Subcutaneous abdominal adipose tissue (tissue), 5 donors: Measurements from ENCODE around the gene SOX14.

Source experiments
- H3K27ac ChIP-seq: one replicate; pipeline ENCODE4 v1.7.0; 2013; ENCODE audit warnings: low read depth, mild to moderate bottlenecking, inconsistent platforms, low read length, moderate library complexity
- H3K27me3 ChIP-seq, 5 donors: one replicate each; pipeline ENCODE4 v1.7.0; 2013; ENCODE audit warnings: low read length in 5 of 5, inconsistent platforms in 1 of 5; ENCODE audit not compliant: control insufficient read depth in 5 of 5, insufficient read depth in 4 of 5
- H3K36me3 ChIP-seq, 5 donors: one replicate each; pipeline ENCODE4 v1.7.0; 2013; ENCODE audit warnings: low read length in 5 of 5; ENCODE audit not compliant: control insufficient read depth in 5 of 5, insufficient read depth in 5 of 5
- H3K4me1 ChIP-seq, 5 donors: one replicate each; pipeline ENCODE4 v1.7.0; 2013; ENCODE audit warnings: low read length in 5 of 5, mild to moderate bottlenecking in 3 of 5, moderate library complexity in 1 of 5; ENCODE audit not compliant: control insufficient read depth in 5 of 5, insufficient read depth in 5 of 5
- H3K4me3 ChIP-seq, 5 donors: one replicate each; pipeline ENCODE4 v1.7.0; 2013; ENCODE audit warnings: low read length in 5 of 5, low read depth in 1 of 5
- H3K9ac ChIP-seq, 5 donors: one replicate each; pipeline ENCODE4 v1.7.0; 2013; ENCODE audit warnings: low read length in 5 of 5, mild to moderate bottlenecking in 4 of 5, moderate library complexity in 3 of 5
- H3K9me3 ChIP-seq, 5 donors: one replicate each; pipeline ENCODE4 v1.7.0; 2013; ENCODE audit warnings: low read length in 5 of 5; ENCODE audit not compliant: control insufficient read depth in 5 of 5
- donor health status: healthy.
- donor health status: healthy.
- donor health status: healthy.
- donor health status: healthy.
- donor health status: healthy.

Gene SOX14

GRCh38 chr3:137768361-137769321, 4.5 kb downstream of the SOX14 start:
- Histone ChIP-seq H3K9me3 (no peaks in the 10 kb centered on the region), H3K4me1 (peaks cover 0 to 59% (median 52%) of the 10 kb centered on the region in 5 donors), H3K27me3 (peaks cover 75 to 97% (median 91%) of the 10 kb centered on the region in 5 donors), H3K9ac (no peak overlapping the region), H3K27ac (no peak overlapping the region), H3K4me3 (peak overlapping the region; percentile 48 to 74 (median 60)), H3K36me3 (no peaks in the 10 kb centered on the region)

- Histone ChIP-seq H3K9ac (no peak overlapping the region), H3K36me3 (no peaks in the 10 kb centered on the region), H3K4me3 (peak overlapping the region in 1 of 5 donors; percentile 74), H3K4me1 (peaks cover 0 to 52% (median 46%) of the 10 kb centered on the region in 5 donors), H3K9me3 (no peaks in the 10 kb centered on the region), H3K27me3 (peaks cover 66 to 92% (median 84%) of the 10 kb centered on the region in 5 donors), H3K27ac (no peak overlapping the region)
Observed at GRCh38 chr3:137769322-137770065, 5.4 kb downstream of the SOX14 start.

GRCh38 chr3:137770066-137770834, 6.1 kb downstream of the SOX14 start:
- no peaks in the 10 kb centered on the region for H3K36me3 ChIP-seq
- no peak overlapping the region for H3K9ac ChIP-seq
- H3K27ac ChIP-seq: no peak overlapping the region
- H3K27me3 ChIP-seq: peaks cover 59 to 85% (median 77%) of the 10 kb centered on the region in 5 donors
- peaks cover 0 to 52% (median 45%) of the 10 kb centered on the region in 5 donors for H3K4me1 ChIP-seq
- H3K9me3 ChIP-seq: no peaks in the 10 kb centered on the region
- H3K4me3 ChIP-seq: peak overlapping the region in 4 of 5 donors; percentile 4 to 60 (median 58)

- no peaks in the 10 kb centered on the region for H3K9me3 ChIP-seq
- peak overlapping the region; percentile 4 to 60 (median 57) for H3K4me3 ChIP-seq
- no peak overlapping the region for H3K9ac ChIP-seq
- H3K36me3 ChIP-seq: no peaks in the 10 kb centered on the region
- H3K27ac ChIP-seq: no peak overlapping the region
- peaks cover 55 to 78% (median 70%) of the 10 kb centered on the region in 5 donors for H3K27me3 ChIP-seq
- peaks cover 0 to 52% (median 45%) of the 10 kb centered on the region in 5 donors for H3K4me1 ChIP-seq
Observed at GRCh38 chr3:137770835-137771399, 6.8 kb downstream of the SOX14 start.

GRCh38 chr3:137771401-137772213, 7.5 kb downstream of the SOX14 start:
- peak overlapping the region in 4 of 5 donors; percentile 45 to 60 (median 58) for H3K4me3 ChIP-seq

GRCh38 chr3:137772214-137772955, 8.3 kb downstream of the SOX14 start:
- Histone ChIP-seq H3K4me1 (peaks cover 0 to 48% (median 44%) of the 10 kb centered on the region in 5 donors), H3K36me3 (no peaks in the 10 kb centered on the region), H3K9ac (no peak overlapping the region), H3K27ac (no peak overlapping the region), H3K4me3 (peak overlapping the region in 1 of 5 donors; percentile 45), H3K9me3 (no peaks in the 10 kb centered on the region), H3K27me3 (peaks cover 44 to 63% (median 56%) of the 10 kb centered on the region in 5 donors)

More at GRCh38 chr3:137771401-137772213, 7.5 kb downstream of the SOX14 start:
- H3K9me3 ChIP-seq: no peaks in the 10 kb centered on the region
- H3K9ac ChIP-seq: no peak overlapping the region
- H3K27me3 ChIP-seq: peaks cover 51 to 71% (median 63%) of the 10 kb centered on the region in 5 donors
- peaks cover 0 to 52% (median 45%) of the 10 kb centered on the region in 5 donors for H3K4me1 ChIP-seq
- no peaks in the 10 kb centered on the region for H3K36me3 ChIP-seq
- H3K27ac ChIP-seq: no peak overlapping the region

- no peaks in the 10 kb centered on the region for H3K36me3 ChIP-seq
- H3K4me1 ChIP-seq: no peaks in the 10 kb centered on the region
- H3K9me3 ChIP-seq: no peaks in the 10 kb centered on the region
- H3K27ac ChIP-seq: no peak overlapping the region
- H3K27me3 ChIP-seq: peaks cover 0 to 8% (median 0%) of the 10 kb centered on the region in 5 donors
- H3K4me3 ChIP-seq: no peak overlapping the region
- no peak overlapping the region for H3K9ac ChIP-seq
Observed at GRCh38 chr3:137778941-137779340, 14.8 kb downstream of the SOX14 start.

GRCh38 chr3:137787529-137787928, 23.4 kb downstream of the SOX14 start:
- Histone ChIP-seq H3K36me3 (no peaks in the 10 kb centered on the region), H3K4me3 (no peak overlapping the region), H3K27ac (no peak overlapping the region), H3K27me3 (peaks cover 0 to 5% (median 0%) of the 10 kb centered on the region in 5 donors), H3K9ac (no peak overlapping the region), H3K9me3 (no peaks in the 10 kb centered on the region), H3K4me1 (no peaks in the 10 kb centered on the region)
